GM23338 (cell line): ENCODE data around the gene NOTCH1. TPM values are rescaled to one million over a fixed set of nuclear protein-coding genes. Genes with fewer than 3 reads are reported as not detected.

Experiments used
- ATAC-seq: fragments of 200-7000 bp; cut with Tn5 transposase; 3 replicates; pipeline ENCODE4 v1.9.1; 2020
- DNase-seq: peaks from one replicate; pipeline ENCODE4 v3.0.0-alpha.2; 2015; ENCODE audit warnings: low spot score
- H2AFZ ChIP-seq: fragments of 200-600 bp; sonication (generic); 2 replicates; pipeline ENCODE4 v1.8.0; 2016; ENCODE audit warnings: antibody characterized with exemption, mild to moderate bottlenecking, moderate library complexity
- H3F3A ChIP-seq: fragments of 200-600 bp; sonication (generic); replicated peaks from 2 replicates; pipeline ENCODE4 v1.8.0; 2017; ENCODE audit warnings: antibody characterized with exemption, mixed run types, low read depth
- H3K27ac ChIP-seq: fragments of 200-600 bp; sonication (generic); 2 replicates; pipeline ENCODE4 v1.6.1; 2016; ENCODE audit warnings: low read depth
- H3K27me3 ChIP-seq: fragments of 200-600 bp; sonication (generic); 2 replicates; pipeline ENCODE4 v1.8.0; 2016; ENCODE audit warnings: mild to moderate bottlenecking, mixed run types, moderate library complexity; ENCODE audit not compliant: insufficient read depth
- H3K36me3 ChIP-seq: fragments of 200-600 bp; sonication (generic); 2 replicates; pipeline ENCODE4 v1.8.0; 2016; ENCODE audit warnings: mild to moderate bottlenecking; ENCODE audit not compliant: insufficient read depth
- H3K4me1 ChIP-seq: fragments of 200-600 bp; sonication (generic); 2 replicates; pipeline ENCODE4 v1.8.0; 2016; ENCODE audit warnings: mild to moderate bottlenecking, moderate library complexity; ENCODE audit not compliant: insufficient read depth
- H3K4me2 ChIP-seq: fragments of 200-600 bp; sonication (generic); 2 replicates; pipeline ENCODE4 v1.7.1; 2017; ENCODE audit warnings: mixed run types
- H3K4me3 ChIP-seq: fragments of 200-600 bp; sonication (generic); 2 replicates; pipeline ENCODE4 v1.6.1; 2016; ENCODE audit warnings: mixed run types
- H3K79me2 ChIP-seq: fragments of 200-600 bp; sonication (generic); replicated peaks from 2 replicates; pipeline ENCODE4 v1.8.0; 2017; ENCODE audit warnings: mild to moderate bottlenecking; ENCODE audit not compliant: insufficient read depth
- H3K9me2 ChIP-seq: fragments of 200-600 bp; sonication (generic); 2 replicates; pipeline ENCODE4 v1.8.0; 2017; ENCODE audit not compliant: insufficient read depth
- H4K20me1 ChIP-seq: fragments of 200-600 bp; sonication (generic); replicated peaks from 2 replicates; pipeline ENCODE4 v1.8.0; 2017; ENCODE audit warnings: mild to moderate bottlenecking; ENCODE audit not compliant: insufficient read depth
- H3K27ac Mint-ChIP-seq: 2 replicates; pipeline ENCODE4 v1.8.0; 2020; ENCODE audit warnings: inconsistent platforms, mild to moderate bottlenecking, moderate library complexity, mixed read lengths
- H3K27me3 Mint-ChIP-seq: 3 replicates; pipeline ENCODE4 v1.8.0; 2022; ENCODE audit warnings: low read depth, mild to moderate bottlenecking, moderate library complexity, mixed read lengths, inconsistent platforms; ENCODE audit not compliant: insufficient read depth, poor library complexity
- H3K36me3 Mint-ChIP-seq: 3 replicates; pipeline ENCODE4 v1.8.0; 2021; ENCODE audit warnings: low read depth, mild to moderate bottlenecking, inconsistent platforms, moderate library complexity, mixed read lengths
- H3K4me1 Mint-ChIP-seq: 3 replicates; pipeline ENCODE4 v1.8.0; 2020; ENCODE audit warnings: mild to moderate bottlenecking, inconsistent platforms, mixed read lengths
- H3K4me3 Mint-ChIP-seq: 3 replicates; pipeline ENCODE4 v1.8.0; 2021; ENCODE audit warnings: moderate library complexity, mild to moderate bottlenecking, inconsistent platforms, mixed read lengths
- H3K9me3 Mint-ChIP-seq: 3 replicates; pipeline ENCODE4 v1.8.0; 2020; ENCODE audit warnings: moderate library complexity, mild to moderate bottlenecking, inconsistent platforms, mixed read lengths
- CREB1 ChIP-seq: fragments of 250-450 bp; sonication (Bioruptor Pico); IDR thresholded peaks from 2 replicates; pipeline ENCODE4 v1.5.0; 2020; ENCODE audit warnings: low read depth, mild to moderate bottlenecking, moderate library complexity
- EZH2 ChIP-seq: fragments of 200-600 bp; sonication (generic); IDR thresholded peaks from one replicate; pipeline ENCODE4 v1.8.0; 2017; ENCODE audit warnings: antibody characterized with exemption, mild to moderate bottlenecking, low read depth; ENCODE audit not compliant: unreplicated experiment
- EZH2phosphoT487 ChIP-seq: fragments of 200-600 bp; sonication (generic); IDR thresholded peaks from one replicate; pipeline ENCODE4 v1.8.1; 2018; ENCODE audit warnings: antibody characterized with exemption; ENCODE audit not compliant: unreplicated experiment
- JUNB ChIP-seq: IDR thresholded peaks from one replicate; pipeline ENCODE4 v1.6.1; 2016; ENCODE audit warnings: antibody characterized with exemption; ENCODE audit not compliant: unreplicated experiment
- NANOG ChIP-seq: IDR thresholded peaks from 2 replicates; pipeline ENCODE4 v1.6.1; 2016; ENCODE audit warnings: antibody characterized with exemption, borderline replicate concordance
- POLR2AphosphoS5 ChIP-seq: IDR thresholded peaks from 2 replicates; pipeline ENCODE4 v1.6.1; 2016; ENCODE audit warnings: antibody characterized with exemption, low read depth
- STAT1 ChIP-seq: IDR thresholded peaks from one replicate; pipeline ENCODE4 v1.6.1; 2016; ENCODE audit warnings: antibody characterized with exemption; ENCODE audit not compliant: unreplicated experiment
- ZNF114 ChIP-seq: fragments of 250-450 bp; sonication (Bioruptor Pico); IDR thresholded peaks from 2 replicates; pipeline ENCODE4 v1.5.0; 2020; ENCODE audit warnings: mild to moderate bottlenecking, moderate library complexity
- ZNF331 ChIP-seq: fragments of 250-450 bp; sonication (Bioruptor Pico); IDR thresholded peaks from 2 replicates; pipeline ENCODE4 v1.5.0; 2020; ENCODE audit warnings: low read depth, mild to moderate bottlenecking, moderate library complexity
- polyA plus RNA-seq: library from polyadenylated mRNA; unstranded; fragments of >200 nt; fragmentation: Nextera tagmentation; extraction: Ambion mirVana; gene quantifications from 2 replicates; pipeline ENCODE4 v1.2.1, GENCODE V29; 2016
- total RNA-seq: library from RNA; depleted of rRNA; stranded (reverse); fragments of >200 nt; shearing (Covaris generic); gene quantifications from 2 replicates; pipeline ENCODE4 v1.2.3, GENCODE V29; 2014
- TF ChIP-seq, protein P1 (sequence below): fragments of 250-450 bp; sonication (Bioruptor Pico); IDR thresholded peaks from 2 replicates; pipeline ENCODE4 v1.5.0; 2020; ENCODE audit warnings: mild to moderate bottlenecking, moderate library complexity
- TF ChIP-seq, protein P2 (sequence below): IDR thresholded peaks from one replicate; pipeline ENCODE4 v1.6.1; 2018; ENCODE audit warnings: antibody characterized with exemption; ENCODE audit not compliant: unreplicated experiment
- TF ChIP-seq, protein P3 (sequence below): IDR thresholded peaks from 2 replicates; pipeline ENCODE4 v1.6.1; 2016; ENCODE audit warnings: antibody characterized with exemption
- TF ChIP-seq, protein P4 (sequence below), 2 experiments: fragments of 200-600 bp in 1 of 2; sonication (generic) in 1 of 2; conservative IDR thresholded peaks; 2 replicates each; pipeline versions ENCODE4 v1.5.1 to v1.6.1; 2016 to 2017; ENCODE audit warnings: antibody characterized with exemption in 2 of 2, low read depth in 2 of 2, mild to moderate bottlenecking in 2 of 2, moderate library complexity in 1 of 2

NOTCH1 gene
- total and polyA plus RNA-seq, 2 experiments from 2014 or later: 9.9 to 97.2 TPM

DNA sequence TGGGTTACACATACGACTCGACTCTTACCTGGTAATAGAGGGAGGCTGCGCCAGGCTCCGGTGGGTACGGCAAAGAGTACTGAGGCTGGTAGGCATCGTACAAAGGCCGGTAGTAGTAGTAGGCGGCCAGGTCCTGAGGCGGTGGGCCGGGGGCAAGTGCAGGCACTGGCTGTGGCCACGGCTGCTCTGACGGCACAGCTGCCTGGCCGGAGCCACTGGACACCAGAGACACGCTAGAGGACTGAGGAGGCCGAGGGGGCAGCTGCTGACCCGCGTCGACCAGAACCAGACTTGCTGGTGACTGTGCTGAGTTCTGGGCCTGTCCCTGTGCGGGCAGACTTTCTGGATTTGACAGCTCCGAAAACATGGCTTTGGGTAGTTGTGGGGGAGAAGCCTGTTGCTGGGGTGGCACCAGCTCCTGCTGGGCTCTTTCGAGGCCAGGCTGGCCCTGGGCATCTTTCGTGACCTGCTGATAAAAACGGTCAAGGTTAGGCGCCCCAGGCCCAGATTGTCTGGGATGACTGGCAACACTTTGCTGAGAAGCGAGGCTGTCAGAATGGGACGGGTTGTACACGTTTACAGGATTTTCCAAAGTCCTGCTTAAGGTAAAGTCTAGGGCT, 71.7 kb downstream of the NOTCH1 start:
- peaks cover 24% of the 10 kb centered on the region; the same call in 1 of the 2 replicates for H3K36me3 ChIP-seq

More for the DNA sequence above, 71.7 kb downstream of the NOTCH1 start:
- Histone ChIP-seq H4K20me1 (peaks cover 47% of the 10 kb centered on the region), H3K4me3 (no peak overlapping the region), H3K4me2 (no peak overlapping the region), H3K9me2 (no peaks in the 10 kb centered on the region), H3K27me3 (no peaks in the 10 kb centered on the region), H2AFZ (no peak overlapping the region), H3K27ac (no peak overlapping the region), H3K4me1 (no peaks in the 10 kb centered on the region), H3K79me2 (peaks cover 96% of the 10 kb centered on the region), H3F3A (0 out of 2 replicates have a peak, but pooled peaks cover 4% of the 10 kb centered on the region)
- no peaks in the 10 kb centered on the region for H3K4me1 Mint-ChIP-seq
- H3K9me3 Mint-ChIP-seq: no peaks in the 10 kb centered on the region
- H3K27me3 Mint-ChIP-seq: peaks cover 7% of the 10 kb centered on the region
- no peak overlapping the region for H3K4me3 Mint-ChIP-seq
- H3K27ac Mint-ChIP-seq: no peak overlapping the region
- no peak for ATAC-seq
- H3K36me3 Mint-ChIP-seq: peaks cover 80% of the 10 kb centered on the region
- TF ChIP-seq, protein P1, sequence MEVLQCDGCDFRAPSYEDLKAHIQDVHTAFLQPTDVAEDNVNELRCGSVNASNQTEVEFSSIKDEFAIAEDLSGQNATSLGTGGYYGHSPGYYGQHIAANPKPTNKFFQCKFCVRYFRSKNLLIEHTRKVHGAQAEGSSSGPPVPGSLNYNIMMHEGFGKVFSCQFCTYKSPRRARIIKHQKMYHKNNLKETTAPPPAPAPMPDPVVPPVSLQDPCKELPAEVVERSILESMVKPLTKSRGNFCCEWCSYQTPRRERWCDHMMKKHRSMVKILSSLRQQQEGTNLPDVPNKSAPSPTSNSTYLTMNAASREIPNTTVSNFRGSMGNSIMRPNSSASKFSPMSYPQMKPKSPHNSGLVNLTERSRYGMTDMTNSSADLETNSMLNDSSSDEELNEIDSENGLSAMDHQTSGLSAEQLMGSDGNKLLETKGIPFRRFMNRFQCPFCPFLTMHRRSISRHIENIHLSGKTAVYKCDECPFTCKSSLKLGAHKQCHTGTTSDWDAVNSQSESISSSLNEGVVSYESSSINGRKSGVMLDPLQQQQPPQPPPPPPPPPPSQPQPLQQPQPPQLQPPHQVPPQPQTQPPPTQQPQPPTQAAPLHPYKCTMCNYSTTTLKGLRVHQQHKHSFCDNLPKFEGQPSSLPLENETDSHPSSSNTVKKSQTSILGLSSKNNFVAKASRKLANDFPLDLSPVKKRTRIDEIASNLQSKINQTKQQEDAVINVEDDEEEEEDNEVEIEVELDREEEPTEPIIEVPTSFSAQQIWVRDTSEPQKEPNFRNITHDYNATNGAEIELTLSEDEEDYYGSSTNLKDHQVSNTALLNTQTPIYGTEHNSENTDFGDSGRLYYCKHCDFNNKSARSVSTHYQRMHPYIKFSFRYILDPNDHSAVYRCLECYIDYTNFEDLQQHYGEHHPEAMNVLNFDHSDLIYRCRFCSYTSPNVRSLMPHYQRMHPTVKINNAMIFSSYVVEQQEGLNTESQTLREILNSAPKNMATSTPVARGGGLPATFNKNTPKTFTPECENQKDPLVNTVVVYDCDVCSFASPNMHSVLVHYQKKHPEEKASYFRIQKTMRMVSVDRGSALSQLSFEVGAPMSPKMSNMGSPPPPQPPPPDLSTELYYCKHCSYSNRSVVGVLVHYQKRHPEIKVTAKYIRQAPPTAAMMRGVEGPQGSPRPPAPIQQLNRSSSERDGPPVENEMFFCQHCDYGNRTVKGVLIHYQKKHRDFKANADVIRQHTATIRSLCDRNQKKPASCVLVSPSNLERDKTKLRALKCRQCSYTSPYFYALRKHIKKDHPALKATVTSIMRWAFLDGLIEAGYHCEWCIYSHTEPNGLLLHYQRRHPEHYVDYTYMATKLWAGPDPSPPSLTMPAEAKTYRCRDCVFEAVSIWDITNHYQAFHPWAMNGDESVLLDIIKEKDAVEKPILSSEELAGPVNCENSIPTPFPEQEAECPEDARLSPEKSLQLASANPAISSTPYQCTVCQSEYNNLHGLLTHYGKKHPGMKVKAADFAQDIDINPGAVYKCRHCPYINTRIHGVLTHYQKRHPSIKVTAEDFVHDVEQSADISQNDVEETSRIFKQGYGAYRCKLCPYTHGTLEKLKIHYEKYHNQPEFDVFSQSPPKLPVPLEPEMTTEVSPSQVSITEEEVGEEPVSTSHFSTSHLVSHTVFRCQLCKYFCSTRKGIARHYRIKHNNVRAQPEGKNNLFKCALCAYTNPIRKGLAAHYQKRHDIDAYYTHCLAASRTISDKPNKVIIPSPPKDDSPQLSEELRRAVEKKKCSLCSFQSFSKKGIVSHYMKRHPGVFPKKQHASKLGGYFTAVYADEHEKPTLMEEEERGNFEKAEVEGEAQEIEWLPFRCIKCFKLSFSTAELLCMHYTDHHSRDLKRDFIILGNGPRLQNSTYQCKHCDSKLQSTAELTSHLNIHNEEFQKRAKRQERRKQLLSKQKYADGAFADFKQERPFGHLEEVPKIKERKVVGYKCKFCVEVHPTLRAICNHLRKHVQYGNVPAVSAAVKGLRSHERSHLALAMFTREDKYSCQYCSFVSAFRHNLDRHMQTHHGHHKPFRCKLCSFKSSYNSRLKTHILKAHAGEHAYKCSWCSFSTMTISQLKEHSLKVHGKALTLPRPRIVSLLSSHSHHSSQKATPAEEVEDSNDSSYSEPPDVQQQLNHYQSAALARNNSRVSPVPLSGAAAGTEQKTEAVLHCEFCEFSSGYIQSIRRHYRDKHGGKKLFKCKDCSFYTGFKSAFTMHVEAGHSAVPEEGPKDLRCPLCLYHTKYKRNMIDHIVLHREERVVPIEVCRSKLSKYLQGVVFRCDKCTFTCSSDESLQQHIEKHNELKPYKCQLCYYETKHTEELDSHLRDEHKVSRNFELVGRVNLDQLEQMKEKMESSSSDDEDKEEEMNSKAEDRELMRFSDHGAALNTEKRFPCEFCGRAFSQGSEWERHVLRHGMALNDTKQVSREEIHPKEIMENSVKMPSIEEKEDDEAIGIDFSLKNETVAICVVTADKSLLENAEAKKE: no peak
- TF ChIP-seq JUNB (no peak), ZNF331 (CRISPR knock-in tag) (no peak), POLR2AphosphoS5 (no peak), EZH2 (no peak), NANOG (no peak), STAT1 (no peak), ZNF114 (no peak), EZH2phosphoT487 (no peak), CREB1 (CRISPR knock-in tag) (no peak)
- TF ChIP-seq, protein P2, sequence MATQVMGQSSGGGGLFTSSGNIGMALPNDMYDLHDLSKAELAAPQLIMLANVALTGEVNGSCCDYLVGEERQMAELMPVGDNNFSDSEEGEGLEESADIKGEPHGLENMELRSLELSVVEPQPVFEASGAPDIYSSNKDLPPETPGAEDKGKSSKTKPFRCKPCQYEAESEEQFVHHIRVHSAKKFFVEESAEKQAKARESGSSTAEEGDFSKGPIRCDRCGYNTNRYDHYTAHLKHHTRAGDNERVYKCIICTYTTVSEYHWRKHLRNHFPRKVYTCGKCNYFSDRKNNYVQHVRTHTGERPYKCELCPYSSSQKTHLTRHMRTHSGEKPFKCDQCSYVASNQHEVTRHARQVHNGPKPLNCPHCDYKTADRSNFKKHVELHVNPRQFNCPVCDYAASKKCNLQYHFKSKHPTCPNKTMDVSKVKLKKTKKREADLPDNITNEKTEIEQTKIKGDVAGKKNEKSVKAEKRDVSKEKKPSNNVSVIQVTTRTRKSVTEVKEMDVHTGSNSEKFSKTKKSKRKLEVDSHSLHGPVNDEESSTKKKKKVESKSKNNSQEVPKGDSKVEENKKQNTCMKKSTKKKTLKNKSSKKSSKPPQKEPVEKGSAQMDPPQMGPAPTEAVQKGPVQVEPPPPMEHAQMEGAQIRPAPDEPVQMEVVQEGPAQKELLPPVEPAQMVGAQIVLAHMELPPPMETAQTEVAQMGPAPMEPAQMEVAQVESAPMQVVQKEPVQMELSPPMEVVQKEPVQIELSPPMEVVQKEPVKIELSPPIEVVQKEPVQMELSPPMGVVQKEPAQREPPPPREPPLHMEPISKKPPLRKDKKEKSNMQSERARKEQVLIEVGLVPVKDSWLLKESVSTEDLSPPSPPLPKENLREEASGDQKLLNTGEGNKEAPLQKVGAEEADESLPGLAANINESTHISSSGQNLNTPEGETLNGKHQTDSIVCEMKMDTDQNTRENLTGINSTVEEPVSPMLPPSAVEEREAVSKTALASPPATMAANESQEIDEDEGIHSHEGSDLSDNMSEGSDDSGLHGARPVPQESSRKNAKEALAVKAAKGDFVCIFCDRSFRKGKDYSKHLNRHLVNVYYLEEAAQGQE: no peak
- TF ChIP-seq, protein P3, sequence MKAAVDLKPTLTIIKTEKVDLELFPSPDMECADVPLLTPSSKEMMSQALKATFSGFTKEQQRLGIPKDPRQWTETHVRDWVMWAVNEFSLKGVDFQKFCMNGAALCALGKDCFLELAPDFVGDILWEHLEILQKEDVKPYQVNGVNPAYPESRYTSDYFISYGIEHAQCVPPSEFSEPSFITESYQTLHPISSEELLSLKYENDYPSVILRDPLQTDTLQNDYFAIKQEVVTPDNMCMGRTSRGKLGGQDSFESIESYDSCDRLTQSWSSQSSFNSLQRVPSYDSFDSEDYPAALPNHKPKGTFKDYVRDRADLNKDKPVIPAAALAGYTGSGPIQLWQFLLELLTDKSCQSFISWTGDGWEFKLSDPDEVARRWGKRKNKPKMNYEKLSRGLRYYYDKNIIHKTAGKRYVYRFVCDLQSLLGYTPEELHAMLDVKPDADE: no peak
- TF ChIP-seq, protein P4, sequence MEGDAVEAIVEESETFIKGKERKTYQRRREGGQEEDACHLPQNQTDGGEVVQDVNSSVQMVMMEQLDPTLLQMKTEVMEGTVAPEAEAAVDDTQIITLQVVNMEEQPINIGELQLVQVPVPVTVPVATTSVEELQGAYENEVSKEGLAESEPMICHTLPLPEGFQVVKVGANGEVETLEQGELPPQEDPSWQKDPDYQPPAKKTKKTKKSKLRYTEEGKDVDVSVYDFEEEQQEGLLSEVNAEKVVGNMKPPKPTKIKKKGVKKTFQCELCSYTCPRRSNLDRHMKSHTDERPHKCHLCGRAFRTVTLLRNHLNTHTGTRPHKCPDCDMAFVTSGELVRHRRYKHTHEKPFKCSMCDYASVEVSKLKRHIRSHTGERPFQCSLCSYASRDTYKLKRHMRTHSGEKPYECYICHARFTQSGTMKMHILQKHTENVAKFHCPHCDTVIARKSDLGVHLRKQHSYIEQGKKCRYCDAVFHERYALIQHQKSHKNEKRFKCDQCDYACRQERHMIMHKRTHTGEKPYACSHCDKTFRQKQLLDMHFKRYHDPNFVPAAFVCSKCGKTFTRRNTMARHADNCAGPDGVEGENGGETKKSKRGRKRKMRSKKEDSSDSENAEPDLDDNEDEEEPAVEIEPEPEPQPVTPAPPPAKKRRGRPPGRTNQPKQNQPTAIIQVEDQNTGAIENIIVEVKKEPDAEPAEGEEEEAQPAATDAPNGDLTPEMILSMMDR (conservative IDR thresholded peaks at IDR 0.05; ENCODE audit: low read depth in 2 of 2): no peak
- DNase-seq: no peak
